Naive thymus-derived CD4-positive, alpha-beta T cell (primary cell): ENCODE results near the gene FNIP1. TPM values are rescaled to one million over a fixed set of nuclear protein-coding genes. Genes with fewer than 3 reads are reported as not detected.
A peak's percentile ranks its signal among the peaks of the same experiment; 100 is the strongest.

Experiments
- ATAC-seq: fragments of 150-1000 bp; cut with Tn5 transposase; 2 replicates; pipeline ENCODE4 v1.10.0; 2021; ENCODE audit warnings: mild to moderate bottlenecking, moderate library complexity
- CTCF ChIA-PET: fragments of 350-600 bp; sonication (Branson Sonifier 250); formaldehyde crosslinking; loops from one replicate; lab custom pipeline; 2021; ENCODE audit warnings: antibody characterized with exemption; lab: Charles Lee
- POLR2A ChIA-PET: fragments of 350-600 bp; sonication (Branson Sonifier 250); formaldehyde crosslinking; loops from one replicate; lab custom pipeline; 2021; ENCODE audit warnings: antibody characterized with exemption, inconsistent platforms; lab: Charles Lee
- DNase-seq, 9 donors: peaks; one replicate each; pipeline versions ENCODE4 v3.0.0 to v3.0.0-alpha.2; 2020 to 2022; ENCODE audit warnings: mixed read lengths in 1 of 9
- H3K27ac ChIP-seq: one replicate; pipeline ENCODE4 v1.7.0; 2013; ENCODE audit warnings: mild to moderate bottlenecking, low read depth, low read length, moderate library complexity
- H3K27me3 ChIP-seq, 2 donors: one replicate each; pipeline ENCODE4 v1.7.0; 2013; ENCODE audit warnings: low read length in 2 of 2, mild to moderate bottlenecking in 2 of 2, moderate library complexity in 2 of 2; ENCODE audit not compliant: control insufficient read depth in 2 of 2, insufficient read depth in 2 of 2
- H3K36me3 ChIP-seq, 3 experiments: 1 replicate in 2 of 3; 2 replicates in 1 of 3; pipeline ENCODE4 v1.7.0; 2013; ENCODE audit warnings: low read length in 3 of 3, mild to moderate bottlenecking in 3 of 3, moderate library complexity in 1 of 3; ENCODE audit not compliant: insufficient read depth in 3 of 3, control insufficient read depth in 2 of 3
- H3K4me1 ChIP-seq, 2 donors: one replicate each; pipeline ENCODE4 v1.7.0; 2013; ENCODE audit warnings: low read length in 2 of 2, mild to moderate bottlenecking in 2 of 2, moderate library complexity in 1 of 2; ENCODE audit not compliant: control insufficient read depth in 2 of 2, insufficient read depth in 2 of 2
- H3K4me3 ChIP-seq: 2 replicates; pipeline ENCODE4 v1.7.0; 2013; ENCODE audit warnings: mild to moderate bottlenecking, low read length
- H3K9me3 ChIP-seq, 3 experiments: 1 replicate in 2 of 3; 2 replicates in 1 of 3; pipeline ENCODE4 v1.7.0; 2013; ENCODE audit warnings: low read length in 3 of 3; ENCODE audit not compliant: control insufficient read depth in 2 of 3
- H3K27ac Mint-ChIP-seq, 9 donors: one replicate each; pipeline ENCODE4 v1.8.0; 2020 to 2022; ENCODE audit warnings: mixed read lengths in 9 of 9, mild to moderate bottlenecking in 8 of 9, moderate library complexity in 5 of 9, inconsistent platforms in 2 of 9
- H3K27me3 Mint-ChIP-seq, 5 donors: one replicate each; pipeline ENCODE4 v1.8.0; 2021 to 2022; ENCODE audit warnings: mixed read lengths in 5 of 5, mild to moderate bottlenecking in 1 of 5
- H3K36me3 Mint-ChIP-seq, 5 donors: one replicate each; pipeline ENCODE4 v1.8.0; 2020 to 2022; ENCODE audit warnings: mixed read lengths in 5 of 5, mild to moderate bottlenecking in 3 of 5, inconsistent platforms in 1 of 5
- H3K4me1 Mint-ChIP-seq, 7 donors: one replicate each; pipeline ENCODE4 v1.8.0; 2020 to 2022; ENCODE audit warnings: mixed read lengths in 7 of 7, mild to moderate bottlenecking in 3 of 7, inconsistent platforms in 1 of 7
- H3K4me3 Mint-ChIP-seq, 10 donors: one replicate each; pipeline ENCODE4 v1.8.0; 2020 to 2022; ENCODE audit warnings: mild to moderate bottlenecking in 10 of 10, mixed read lengths in 10 of 10, moderate library complexity in 6 of 10, inconsistent platforms in 2 of 10
- H3K9me3 Mint-ChIP-seq, 11 donors: one replicate each; pipeline ENCODE4 v1.8.0; 2020 to 2022; ENCODE audit warnings: mixed read lengths in 11 of 11, mild to moderate bottlenecking in 4 of 11, inconsistent platforms in 1 of 11, moderate library complexity in 1 of 11
- intact Hi-C, 2 donors: fragments of 100-400 bp; cut with micrococcal nuclease; formaldehyde crosslinking; loops; one replicate each; pipeline ENCODE4 v1.15.1; 2023
- polyA plus RNA-seq, 2 donors: library from polyadenylated mRNA; unstranded; fragments of 300-500 nt; fragmentation: Illumina TruSeq; gene quantifications; one replicate each; pipeline ENCODE4 v1.2.3, GENCODE V29; 2021
- total RNA-seq, 6 experiments: library from RNA in 5 of 6; stranded (reverse) in 5 of 6; gene quantifications; 1 replicate in 5 of 6; 2 replicates in 1 of 6; pipeline ENCODE4 v1.2.3 and lab custom pipeline; 2021 to 2026

FNIP1 gene
- total and polyA plus RNA-seq, 7 experiments from 2014 or later, result 8.8 to 48.5 (median 30.6) TPM

GRCh38 chr5:131617140-131617822 is 179.5 kb downstream of the FNIP1 start:
- no peaks in the 10 kb centered on the region for H3K27me3 ChIP-seq
- Mint-ChIP-seq H3K36me3 (peaks cover 9 to 33% (median 28%) of the 10 kb centered on the region in 5 donors), H3K4me1 (peaks cover 39 to 93% (median 80%) of the 10 kb centered on the region in 7 donors), H3K9me3 (peaks cover 0 to 10% (median 0%) of the 10 kb centered on the region in 11 donors), H3K27me3 (no peaks in the 10 kb centered on the region), H3K4me3 (peak overlapping the region in 6 of 10 donors; percentile 3 to 25 (median 16)), H3K27ac (peak overlapping the region in 6 of 9 donors; percentile 6 to 85 (median 42))
- no peaks in the 10 kb centered on the region for H3K36me3 ChIP-seq
- ChIA-PET POLR2A (no interaction called here), CTCF (no interaction called here)
- DNase-seq, result no peak
- ATAC-seq, result no peak
- H3K4me1 ChIP-seq, result peaks cover 0 to 10% of the 10 kb centered on the region in 2 donors
- H3K4me3 ChIP-seq, result no peak overlapping the region
- no peak overlapping the region for H3K27ac ChIP-seq
- no peaks in the 10 kb centered on the region for H3K9me3 ChIP-seq
- intact Hi-C loops, result no loop called here

GRCh38 chr5:131615957-131616356 is 180.9 kb downstream of the FNIP1 start:
- Histone ChIP-seq H3K4me1 (peaks cover 0 to 10% of the 10 kb centered on the region in 2 donors), H3K4me3 (no peak overlapping the region), H3K27ac (no peak overlapping the region), H3K36me3 (no peaks in the 10 kb centered on the region), H3K27me3 (no peaks in the 10 kb centered on the region), H3K9me3 (no peaks in the 10 kb centered on the region)
- no peak for DNase-seq
- peaks cover 38 to 89% (median 75%) of the 10 kb centered on the region in 7 donors for H3K4me1 Mint-ChIP-seq
- intact Hi-C loops, result no loop called here
- CTCF ChIA-PET, result interaction anchor here (0.6 to 1.4 kb wide), 2 partner anchors 27 to 395 kb away, joined by 4 read pairs; no protein-coding TSS in a partner anchor
- H3K27me3 Mint-ChIP-seq, result no peaks in the 10 kb centered on the region
- peaks cover 0 to 10% (median 0%) of the 10 kb centered on the region in 11 donors for H3K9me3 Mint-ChIP-seq
- peak overlapping the region in 2 of 10 donors; percentile 29 to 38 for H3K4me3 Mint-ChIP-seq
- POLR2A ChIA-PET, result interaction anchor here (0.6 to 1.9 kb wide), 3 partner anchors 14 to 202 kb away, joined by 3 to 9 read pairs (median 3); no protein-coding TSS in a partner anchor
- peak overlapping the region in 2 of 9 donors; percentile 25 to 80 for H3K27ac Mint-ChIP-seq
- peak; percentile 60 for ATAC-seq
- peaks cover 5 to 34% (median 24%) of the 10 kb centered on the region in 5 donors for H3K36me3 Mint-ChIP-seq

- no peaks in the 10 kb centered on the region for H3K36me3 ChIP-seq
- no peak overlapping the region for H3K27ac ChIP-seq
- CTCF ChIA-PET, result interaction anchor here (0.6 to 1.2 kb wide), 5 partner anchors 22 to 161 kb away, joined by 3 to 6 read pairs (median 3); no protein-coding TSS in a partner anchor
These were observed 183.4 kb downstream of the FNIP1 start for GRCh38 chr5:131613423-131613822.

GRCh38 chr5:131611064-131611381 is 185.8 kb downstream of the FNIP1 start:
- H3K9me3 ChIP-seq, result no peaks in the 10 kb centered on the region
- H3K9me3 Mint-ChIP-seq, result peaks cover 0 to 10% (median 0%) of the 10 kb centered on the region in 11 donors

More at GRCh38 chr5:131613423-131613822, 183.4 kb downstream of the FNIP1 start:
- H3K4me1 Mint-ChIP-seq, result peaks cover 35 to 89% (median 76%) of the 10 kb centered on the region in 7 donors
- H3K4me3 ChIP-seq, result no peak overlapping the region
- intact Hi-C loops, result no loop called here
- no peaks in the 10 kb centered on the region for H3K9me3 ChIP-seq
- POLR2A ChIA-PET, result interaction anchor here (0.6 to 1.2 kb wide), 2 partner anchors 10 to 17 kb away, joined by 3 to 4 read pairs; no protein-coding TSS in a partner anchor
- H3K4me1 ChIP-seq, result peaks cover 0 to 5% of the 10 kb centered on the region in 2 donors
- peak overlapping the region in 1 of 9 donors; percentile 34 for H3K27ac Mint-ChIP-seq
- DNase-seq (no peak), ATAC-seq (no peak)
- no peaks in the 10 kb centered on the region for H3K27me3 ChIP-seq
- peaks cover 0 to 10% (median 0%) of the 10 kb centered on the region in 11 donors for H3K9me3 Mint-ChIP-seq
- peaks cover 5 to 46% (median 24%) of the 10 kb centered on the region in 5 donors for H3K36me3 Mint-ChIP-seq
- no peaks in the 10 kb centered on the region for H3K27me3 Mint-ChIP-seq
- peak overlapping the region in 1 of 10 donors; percentile 21 for H3K4me3 Mint-ChIP-seq

GRCh38 chr5:131610198-131611063 is 186.4 kb downstream of the FNIP1 start:
- Mint-ChIP-seq H3K9me3 (peaks cover 0 to 10% (median 0%) of the 10 kb centered on the region in 11 donors), H3K27me3 (no peaks in the 10 kb centered on the region), H3K4me1 (peaks cover 27 to 85% (median 73%) of the 10 kb centered on the region in 7 donors), H3K4me3 (peak overlapping the region in 1 of 10 donors; percentile 27), H3K27ac (peak overlapping the region in 2 of 9 donors; percentile 31 to 39), H3K36me3 (peaks cover 0 to 35% (median 21%) of the 10 kb centered on the region in 5 donors)
- no peak overlapping the region for H3K4me3 ChIP-seq
- no peaks in the 10 kb centered on the region for H3K27me3 ChIP-seq
- ChIA-PET POLR2A (interaction anchor here (0.6 to 1.4 kb wide), 2 partner anchors 20 to 142 kb away, joined by 3 to 7 read pairs; no protein-coding TSS in a partner anchor), CTCF (no interaction called here)
- intact Hi-C loops, result loop anchor here in 1 of 2 donors (2.0 kb wide), 1 partner anchor 16 kb away; no protein-coding TSS in a partner anchor
- ATAC-seq, result no peak
- DNase-seq, result no peak
- H3K9me3 ChIP-seq, result no peaks in the 10 kb centered on the region
- no peak overlapping the region for H3K27ac ChIP-seq
- peaks cover 0 to 4% of the 10 kb centered on the region in 2 donors for H3K4me1 ChIP-seq
- no peaks in the 10 kb centered on the region for H3K36me3 ChIP-seq

More at GRCh38 chr5:131611064-131611381, 185.8 kb downstream of the FNIP1 start:
- no peaks in the 10 kb centered on the region for H3K27me3 ChIP-seq
- Mint-ChIP-seq H3K27ac (no peak overlapping the region), H3K36me3 (peaks cover 0 to 38% (median 21%) of the 10 kb centered on the region in 5 donors), H3K4me3 (no peak overlapping the region), H3K27me3 (no peaks in the 10 kb centered on the region), H3K4me1 (peaks cover 28 to 88% (median 76%) of the 10 kb centered on the region in 7 donors)
- H3K36me3 ChIP-seq, result no peaks in the 10 kb centered on the region
- intact Hi-C loops, result loop anchor here in 1 of 2 donors (2.0 kb wide), 1 partner anchor 16 kb away; no protein-coding TSS in a partner anchor
- DNase-seq (no peak), ATAC-seq (no peak)
- H3K4me1 ChIP-seq, result peaks cover 0 to 4% of the 10 kb centered on the region in 2 donors
- CTCF ChIA-PET, result no interaction called here
- POLR2A ChIA-PET, result interaction anchor here (1.4 kb wide), 1 partner anchor 19 kb away, joined by 7 read pairs; no protein-coding TSS in a partner anchor
- no peak overlapping the region for H3K4me3 ChIP-seq
- no peak overlapping the region for H3K27ac ChIP-seq

GRCh38 chr5:131609774-131610173 is 187.0 kb downstream of the FNIP1 start:
- ChIA-PET CTCF (no interaction called here), POLR2A (interaction anchor here (0.6 kb wide), 1 partner anchor 142 kb away, joined by 3 read pairs; no protein-coding TSS in a partner anchor)
- no peak for DNase-seq
- H3K36me3 Mint-ChIP-seq, result peaks cover 0 to 29% (median 18%) of the 10 kb centered on the region in 5 donors
- Histone ChIP-seq H3K36me3 (no peaks in the 10 kb centered on the region), H3K4me3 (no peak overlapping the region), H3K4me1 (peaks cover 0 to 4% of the 10 kb centered on the region in 2 donors), H3K27me3 (no peaks in the 10 kb centered on the region), H3K27ac (no peak overlapping the region), H3K9me3 (no peaks in the 10 kb centered on the region)
- H3K4me1 Mint-ChIP-seq, result peaks cover 34 to 85% (median 73%) of the 10 kb centered on the region in 7 donors
- H3K27ac Mint-ChIP-seq, result no peak overlapping the region
- peak overlapping the region in 1 of 10 donors; percentile 27 for H3K4me3 Mint-ChIP-seq
- H3K9me3 Mint-ChIP-seq, result peaks cover 0 to 10% (median 0%) of the 10 kb centered on the region in 11 donors
- intact Hi-C loops, result loop anchor here (2.0 kb wide), 2 partner anchors 17 to 25 kb away; partner anchors contain the start of gene RAPGEF6 (in 1 of the 2)
- no peak for ATAC-seq
- no peaks in the 10 kb centered on the region for H3K27me3 Mint-ChIP-seq
